Upper lobe of left lung (tissue), 4 donors: Measurements from ENCODE around the gene PHF21A.

Experiments used
- CTCF ChIP-seq, 6 experiments: fragments of 450-650 bp in 4 of 6; fragments of 200-600 bp in 2 of 6; sonication (generic) in 2 of 6; IDR thresholded peaks; one replicate each; pipeline ENCODE4 v1.5.1; 2016 to 2019; ENCODE audit warnings: antibody characterized with exemption in 6 of 6
- EP300 ChIP-seq, 4 donors: sonication (generic); formaldehyde crosslinking; IDR thresholded peaks; one replicate each; pipeline ENCODE4 v1.5.1; 2017; ENCODE audit warnings: antibody characterized with exemption in 4 of 4, control low read depth in 2 of 4

- TF ChIP-seq CTCF (IDR thresholded peaks at IDR 0.05) (no peak), EP300 (IDR thresholded peaks at IDR 0.05) (no peak)
Measured at GRCh38 chr11:45960387-45961095, 160.7 kb downstream of the PHF21A start.
